ENCODE measurements around the gene OGDH.

Gene OGDH

DNA sequence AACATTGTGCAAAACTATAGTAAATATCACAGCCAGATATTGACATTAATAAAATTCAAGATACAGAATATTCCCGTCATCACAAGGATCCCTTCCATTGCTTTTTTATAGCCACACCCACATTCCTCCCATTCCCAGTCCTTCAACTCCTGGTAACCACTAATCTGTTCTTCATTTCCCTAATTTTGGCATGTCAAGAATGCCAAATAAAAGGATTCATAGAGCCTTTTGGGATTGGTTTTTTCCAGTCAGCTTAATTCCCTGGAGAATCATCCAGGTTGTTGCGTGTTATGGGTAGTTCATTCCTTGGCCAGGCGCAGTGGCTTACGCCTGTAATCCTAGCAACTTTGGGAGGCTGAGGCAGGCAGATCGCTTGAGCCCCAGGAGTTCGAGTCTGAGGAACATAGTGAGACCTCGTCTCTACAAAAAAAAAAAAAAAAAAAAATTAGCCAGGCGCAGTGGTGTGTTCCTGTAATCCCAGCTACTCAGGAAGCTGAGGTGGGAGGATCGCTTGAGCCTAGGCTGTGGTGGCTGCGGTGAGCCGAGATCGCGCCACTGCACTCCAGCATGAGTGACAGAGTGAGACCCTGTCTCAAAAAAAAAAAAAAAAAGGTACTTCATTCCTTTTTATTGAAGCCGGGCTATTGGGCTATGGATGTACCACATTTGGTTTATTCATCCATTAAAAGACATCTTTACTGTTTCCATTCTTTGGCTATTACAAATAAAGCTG is 2.7 kb downstream of the OGDH start:
- no peak for DNase-seq (ENCODE audit: low read depth)
- TF ChIP-seq, protein P1, sequence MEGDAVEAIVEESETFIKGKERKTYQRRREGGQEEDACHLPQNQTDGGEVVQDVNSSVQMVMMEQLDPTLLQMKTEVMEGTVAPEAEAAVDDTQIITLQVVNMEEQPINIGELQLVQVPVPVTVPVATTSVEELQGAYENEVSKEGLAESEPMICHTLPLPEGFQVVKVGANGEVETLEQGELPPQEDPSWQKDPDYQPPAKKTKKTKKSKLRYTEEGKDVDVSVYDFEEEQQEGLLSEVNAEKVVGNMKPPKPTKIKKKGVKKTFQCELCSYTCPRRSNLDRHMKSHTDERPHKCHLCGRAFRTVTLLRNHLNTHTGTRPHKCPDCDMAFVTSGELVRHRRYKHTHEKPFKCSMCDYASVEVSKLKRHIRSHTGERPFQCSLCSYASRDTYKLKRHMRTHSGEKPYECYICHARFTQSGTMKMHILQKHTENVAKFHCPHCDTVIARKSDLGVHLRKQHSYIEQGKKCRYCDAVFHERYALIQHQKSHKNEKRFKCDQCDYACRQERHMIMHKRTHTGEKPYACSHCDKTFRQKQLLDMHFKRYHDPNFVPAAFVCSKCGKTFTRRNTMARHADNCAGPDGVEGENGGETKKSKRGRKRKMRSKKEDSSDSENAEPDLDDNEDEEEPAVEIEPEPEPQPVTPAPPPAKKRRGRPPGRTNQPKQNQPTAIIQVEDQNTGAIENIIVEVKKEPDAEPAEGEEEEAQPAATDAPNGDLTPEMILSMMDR (IDR thresholded peaks at IDR 0.05; ENCODE audit: low read depth, low read length, missing control alignments), result no peak
- H3K4me3 ChIP-seq (ENCODE audit: low read depth, low read length), result no peak overlapping the region; the same call in 1 of the 2 replicates

DNA sequence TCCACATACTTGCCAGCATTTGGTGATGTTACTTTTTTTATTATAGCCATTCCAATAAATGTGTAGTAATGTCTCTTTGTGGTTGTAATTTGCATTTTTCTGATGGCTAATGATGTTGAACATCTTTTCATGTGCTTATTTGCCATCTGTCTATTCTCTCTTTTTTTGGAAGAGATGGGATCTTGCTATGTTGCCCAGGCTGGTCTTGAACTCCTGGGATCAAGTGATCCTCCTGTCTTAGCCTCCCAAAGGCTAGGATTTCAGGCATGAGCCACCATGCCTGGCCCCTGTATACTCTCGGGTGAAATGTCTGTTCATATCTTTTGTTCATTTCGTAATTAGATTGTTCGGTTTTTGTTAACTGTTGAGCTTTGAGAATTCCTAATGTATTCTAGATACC is 3.4 kb downstream of the OGDH start:
- H3K4me3 ChIP-seq (ENCODE audit: low read depth, low read length), result no peak overlapping the region
- DNase-seq (ENCODE audit: low read depth), result no peak
- TF ChIP-seq, protein P1 (IDR thresholded peaks at IDR 0.05; ENCODE audit: low read depth, low read length, missing control alignments), result no peak

DNA sequence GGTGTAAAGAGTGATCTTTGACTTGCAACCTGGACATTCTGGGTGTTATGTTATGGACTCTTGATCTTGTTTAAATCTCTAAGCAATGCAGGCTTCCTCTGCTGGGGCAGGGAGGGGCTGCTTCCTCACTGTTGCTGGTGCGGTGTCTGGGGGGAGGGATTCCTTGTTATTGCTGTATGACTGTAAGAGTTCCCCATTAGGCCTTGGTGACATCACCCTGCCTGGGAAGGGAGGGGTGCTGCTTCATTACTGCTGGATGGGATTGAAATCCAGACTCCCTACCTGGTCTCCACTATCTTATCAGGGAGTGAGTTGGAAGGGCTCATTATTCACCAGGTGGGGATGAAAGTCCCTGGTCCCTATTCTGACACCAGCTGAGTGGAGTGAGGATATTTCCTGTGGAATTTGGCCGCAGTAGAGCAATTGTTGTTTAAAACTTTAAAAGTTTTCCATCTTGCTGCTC is 8.8 kb downstream of the OGDH start:
- TF ChIP-seq, protein P1 (IDR thresholded peaks at IDR 0.05; ENCODE audit: low read depth, low read length, missing control alignments), result no peak
- no peak overlapping the region for H3K4me3 ChIP-seq (ENCODE audit: low read depth, low read length)
- DNase-seq (ENCODE audit: low read depth), result no peak

DNA sequence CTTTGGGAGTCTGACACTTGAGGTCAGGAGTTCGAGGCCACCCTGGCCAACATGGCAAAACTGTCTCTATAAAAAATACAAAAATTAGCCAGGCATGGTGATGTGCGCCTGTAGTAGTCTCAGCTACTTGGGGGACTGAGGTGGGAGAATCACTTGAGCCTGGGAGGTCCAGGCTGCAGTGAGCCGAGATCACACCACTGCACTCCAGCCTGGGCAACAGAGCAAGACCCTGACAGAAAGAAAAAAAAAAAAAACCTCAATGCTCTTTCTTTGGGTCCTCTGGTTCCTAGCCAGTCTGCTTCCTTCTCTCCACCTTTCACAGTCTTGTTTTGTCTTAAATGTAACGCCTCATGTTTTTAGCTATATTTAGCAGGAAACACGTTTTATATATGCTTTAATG is 9.4 kb downstream of the OGDH start:
- TF ChIP-seq, protein P1 (IDR thresholded peaks at IDR 0.05; ENCODE audit: low read depth, low read length, missing control alignments), result no peak

DNA sequence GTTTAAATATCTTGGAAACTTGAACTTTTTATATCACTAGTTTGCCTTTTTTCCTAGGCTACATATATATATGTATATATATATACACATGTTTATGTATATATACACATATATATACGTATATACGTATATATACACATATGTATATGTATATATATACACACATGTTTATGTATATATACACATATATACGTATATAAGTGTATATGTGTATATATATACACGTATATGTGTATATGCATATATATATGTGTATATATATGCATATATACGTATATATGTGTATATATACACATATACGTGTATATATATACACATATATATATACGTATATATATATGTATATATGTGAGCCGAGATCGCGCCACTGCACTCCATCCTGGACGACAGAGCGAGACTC is 10.1 kb downstream of the OGDH start:
- TF ChIP-seq, protein P1 (IDR thresholded peaks at IDR 0.05; ENCODE audit: low read depth, low read length, missing control alignments), result no peak
- no peak overlapping the region for H3K4me3 ChIP-seq (ENCODE audit: low read depth, low read length)
- no peak for DNase-seq (ENCODE audit: low read depth)

More for the DNA sequence above, 9.4 kb downstream of the OGDH start:
- DNase-seq (ENCODE audit: low read depth), result no peak
- H3K4me3 ChIP-seq (ENCODE audit: low read depth, low read length), result no peak overlapping the region

DNA sequence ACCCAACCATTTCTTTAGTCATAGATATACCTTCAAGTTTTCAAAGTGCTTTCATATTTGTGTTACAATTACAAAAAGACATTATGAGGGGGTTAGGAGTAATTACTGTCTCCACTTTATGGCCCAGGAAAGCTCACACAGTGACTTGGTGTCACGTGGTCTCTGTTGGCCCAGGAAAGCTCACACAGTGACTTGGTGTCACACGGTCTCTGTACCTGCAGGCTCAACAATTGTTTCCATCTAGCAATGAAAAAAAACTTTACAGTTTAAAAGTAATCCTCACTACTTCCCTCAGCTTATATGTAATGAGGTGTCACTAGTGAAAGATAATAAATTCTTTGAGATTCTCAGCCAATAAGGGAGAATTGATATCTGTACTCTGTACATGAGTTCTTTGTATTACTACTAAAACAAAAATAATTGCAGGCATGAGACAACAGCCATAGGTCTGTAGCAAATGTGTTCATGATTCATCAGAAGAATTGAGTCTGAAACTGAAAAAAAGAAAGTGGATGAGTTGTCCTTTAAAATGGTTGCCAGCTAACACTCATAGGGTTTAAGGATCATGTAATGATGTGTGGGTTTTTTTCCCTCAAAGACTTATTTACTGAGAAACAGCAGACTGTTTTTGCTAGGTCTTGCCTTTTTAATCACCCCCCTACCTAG is 10.9 kb downstream of the OGDH start:
- TF ChIP-seq, protein P1 (IDR thresholded peaks at IDR 0.05; ENCODE audit: low read depth, low read length, missing control alignments), result no peak
- H3K4me3 ChIP-seq (ENCODE audit: low read depth, low read length), result no peak overlapping the region
- no peak for DNase-seq (ENCODE audit: low read depth)
